B cell (primary cell): ENCODE results near the gene FEZ2. TPM values are rescaled to one million over a fixed set of nuclear protein-coding genes. Genes with fewer than 3 reads are reported as not detected.

Source experiments
- ATAC-seq: fragments of 200-7000 bp; cut with Tn5 transposase; one replicate; pipeline ENCODE4 v1.10.0; 2021; ENCODE audit warnings: low read depth, mild to moderate bottlenecking, moderate number of reproducible peaks, moderate library complexity
- CTCF ChIA-PET: fragments of 350-600 bp; sonication (Branson Sonifier 250); formaldehyde crosslinking; loops from one replicate; lab custom pipeline; 2021; ENCODE audit warnings: antibody characterized with exemption, inconsistent platforms; lab: Charles Lee
- POLR2A ChIA-PET: fragments of 350-600 bp; sonication (Branson Sonifier 250); formaldehyde crosslinking; loops from one replicate; lab custom pipeline; 2021; ENCODE audit warnings: antibody characterized with exemption; lab: Charles Lee
- DNase-seq: peaks from one replicate; pipeline ENCODE4 v3.0.0; 2013
- H2AFZ ChIP-seq: 2 replicates; pipeline ENCODE4 v1.6.1; 2012; ENCODE audit warnings: mild to moderate bottlenecking, low read depth, low read length; ENCODE audit not compliant: insufficient read depth, poor library complexity, severe bottlenecking
- H3K27ac ChIP-seq, 2 donors: 1 replicate in 1 of 2; 2 replicates in 1 of 2; pipeline ENCODE4 v1.5.1; 2012 to 2013; ENCODE audit warnings: low read length in 2 of 2, mild to moderate bottlenecking in 2 of 2, moderate library complexity in 1 of 2
- H3K27me3 ChIP-seq, 4 experiments: fragments of 200-600 bp in 1 of 4; sonication (generic) in 1 of 4; replicated peaks in 1 of 4; 1 replicate in 2 of 4; 2 replicates in 2 of 4; pipeline versions ENCODE4 v1.6.1 to v1.7.0; 2013 to 2016; ENCODE audit warnings: low read length in 3 of 4, mild to moderate bottlenecking in 2 of 4, mixed read lengths in 1 of 4, moderate library complexity in 1 of 4; ENCODE audit not compliant: insufficient read depth in 4 of 4, control insufficient read depth in 3 of 4; ENCODE audit errors: control extremely low read depth in 1 of 4
- H3K36me3 ChIP-seq, 2 experiments: replicated peaks in 1 of 2; 1 replicate in 1 of 2; 2 replicates in 1 of 2; pipeline versions ENCODE4 v1.6.1 to v1.7.1; 2013; ENCODE audit warnings: low read length in 1 of 2; ENCODE audit not compliant: insufficient read depth in 2 of 2, control insufficient read depth in 1 of 2; ENCODE audit errors: control extremely low read depth in 1 of 2, extremely low read depth in 1 of 2
- H3K4me1 ChIP-seq, 2 donors: fragments of 200-600 bp in 1 of 2; sonication (generic) in 1 of 2; 1 replicate in 1 of 2; 2 replicates in 1 of 2; pipeline versions ENCODE4 v1.5.1 to v1.6.1; 2013 to 2017; ENCODE audit warnings: low read length in 2 of 2; ENCODE audit not compliant: control insufficient read depth in 2 of 2, insufficient read depth in 2 of 2
- H3K4me2 ChIP-seq: replicated peaks from 2 replicates; pipeline ENCODE3; 2012; ENCODE audit warnings: mild to moderate bottlenecking, low read depth, low read length; ENCODE audit not compliant: poor library complexity, severe bottlenecking
- H3K4me3 ChIP-seq, 5 experiments: fragments of 200-600 bp in 1 of 5; sonication (generic) in 1 of 5; 1 replicate in 3 of 5; 2 replicates in 2 of 5; pipeline versions ENCODE4 v1.5.1 to v1.7.0; 2011 to 2016; ENCODE audit warnings: low read length in 4 of 5, mild to moderate bottlenecking in 4 of 5, low read depth in 2 of 5, control low read depth in 1 of 5, moderate library complexity in 1 of 5; ENCODE audit not compliant: insufficient read depth in 1 of 5; ENCODE audit errors: control extremely low read depth in 1 of 5, extremely low read depth in 1 of 5
- H3K79me2 ChIP-seq: fragments of 200-600 bp; sonication (generic); one replicate; pipeline ENCODE4 v1.6.0; 2016; ENCODE audit warnings: low read length; ENCODE audit not compliant: control insufficient read depth, insufficient read depth
- H3K9ac ChIP-seq: fragments of 200-600 bp; sonication (generic); 2 replicates; pipeline ENCODE4 v1.6.1; 2017; ENCODE audit warnings: mild to moderate bottlenecking, low read length, moderate library complexity
- H3K9me3 ChIP-seq, 3 donors: one replicate each; pipeline versions ENCODE4 v1.6.1 to v1.7.1; 2013; ENCODE audit warnings: low read length in 2 of 3; ENCODE audit not compliant: control insufficient read depth in 2 of 3, insufficient read depth in 1 of 3; ENCODE audit errors: control extremely low read depth in 1 of 3
- H4K20me1 ChIP-seq: 2 replicates; pipeline ENCODE4 v1.6.0; 2012; ENCODE audit warnings: mild to moderate bottlenecking, low read length; ENCODE audit not compliant: insufficient read depth, control insufficient read depth, poor library complexity, severe bottlenecking
- H3K27ac Mint-ChIP-seq: one replicate; pipeline ENCODE4 v1.8.0; 2021; ENCODE audit warnings: mixed read lengths
- H3K27me3 Mint-ChIP-seq: one replicate; pipeline ENCODE4 v1.8.0; 2021; ENCODE audit warnings: mixed read lengths
- H3K4me1 Mint-ChIP-seq: one replicate; pipeline ENCODE4 v1.8.0; 2021; ENCODE audit warnings: mixed read lengths
- H3K4me3 Mint-ChIP-seq: one replicate; pipeline ENCODE4 v1.8.0; 2021; ENCODE audit warnings: mixed read lengths
- H3K9me3 Mint-ChIP-seq: one replicate; pipeline ENCODE4 v1.8.0; 2022; ENCODE audit warnings: mixed read lengths; ENCODE audit not compliant: insufficient read depth
- CTCF ChIP-seq: fragments of 200-600 bp; IDR thresholded peaks from one replicate; pipeline ENCODE4 v1.8.0; 2022; ENCODE audit warnings: antibody characterized with exemption, mild to moderate bottlenecking
- EZH2 ChIP-seq: IDR thresholded peaks from 2 replicates; pipeline ENCODE4 v1.6.1; 2012; ENCODE audit warnings: borderline replicate concordance, low read depth, mild to moderate bottlenecking, moderate library complexity, low read length; ENCODE audit not compliant: insufficient read depth, poor library complexity, severe bottlenecking
- WGBS: methylation state at CpG from one replicate; pipeline ENCODE4 v1.1.5; 2013; ENCODE audit warnings: missing lambda C conversion rate; ENCODE audit not compliant: insufficient coverage; 5-methylcytosine and 5-hydroxymethylcytosine counted together
- intact Hi-C: fragments of 100-400 bp; cut with micrococcal nuclease; formaldehyde crosslinking; loops from one replicate; pipeline ENCODE4 v1.10.0; 2022
- polyA plus RNA-seq: library from polyadenylated mRNA; depleted of rRNA; stranded (reverse); fragments of >200 nt; gene quantifications from 2 replicates; pipeline ENCODE4 v1.2.3, GENCODE V29; 2012
- total RNA-seq, 2 donors: library from RNA; stranded (reverse); fragments of 120-200 nt in 1 of 2; gene quantifications; 1 replicate in 1 of 2; 2 replicates in 1 of 2; pipeline versions ENCODE4 v1.2.3 to v1.2.4, GENCODE V29; 2013 to 2022

The FEZ2 gene
- total and polyA plus RNA-seq, 2 donors (not counting 1 experiment from before 2014, with no cell fraction given): 6.2 to 32.7 TPM

- Mint-ChIP-seq H3K9me3 (no peaks in the 10 kb centered on the region), H3K27me3 (no peaks in the 10 kb centered on the region), H3K4me3 (no peak overlapping the region), H3K27ac (no peak overlapping the region), H3K4me1 (peaks cover 13% of the 10 kb centered on the region)
- Histone ChIP-seq H3K79me2 (no peaks in the 10 kb centered on the region), H4K20me1 (no peaks in the 10 kb centered on the region), H3K4me1 (peaks cover 12 to 13% of the 10 kb centered on the region in 2 donors), H3K4me3 (no peak overlapping the region), H3K9me3 (no peaks in the 10 kb centered on the region), H3K36me3 (peaks cover 3 to 4% of the 10 kb centered on the region in 2 experiments), H3K4me2 (no peak overlapping the region), H3K27me3 (no peaks in the 10 kb centered on the region), H3K27ac (no peak overlapping the region), H3K9ac (no peak overlapping the region), H2AFZ (no peak overlapping the region)
- intact Hi-C loops: no loop called here
- no peak for ATAC-seq
- ChIA-PET CTCF (no interaction called here), POLR2A (no interaction called here)
- no peak for DNase-seq
- WGBS: 100% methylated on average over 3 of the region's 4 CpGs
- TF ChIP-seq EZH2 (no peak), CTCF (no peak)
These were observed 69.7 kb downstream of the FEZ2 start for GRCh38 chr2:36528274-36528673.

DNA sequence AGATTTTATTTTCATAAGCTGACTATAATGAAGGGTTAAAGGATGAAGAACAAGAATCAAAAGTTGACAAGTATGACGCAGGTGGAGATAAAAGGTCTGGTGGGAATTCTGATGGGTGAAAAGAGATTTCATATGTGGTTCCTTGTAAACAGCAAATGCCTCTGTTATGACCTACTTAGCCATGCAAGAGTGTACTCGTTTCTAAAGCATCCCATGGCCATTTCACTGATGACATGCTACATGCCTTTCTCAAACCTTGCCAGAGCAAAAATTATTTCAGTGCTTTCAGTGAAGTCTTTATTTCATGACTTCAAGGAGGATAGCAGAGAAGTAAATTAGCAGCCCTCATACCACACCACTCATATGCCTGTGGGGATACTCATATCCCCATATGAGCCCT is 71.7 kb downstream of the FEZ2 start:
- H3K27ac ChIP-seq: no peak overlapping the region
- intact Hi-C loops: no loop called here
- H2AFZ ChIP-seq: no peak overlapping the region
- no peak overlapping the region for H3K4me3 ChIP-seq
- Mint-ChIP-seq H3K27ac (no peak overlapping the region), H3K9me3 (no peaks in the 10 kb centered on the region), H3K4me1 (peaks cover 13% of the 10 kb centered on the region), H3K27me3 (no peaks in the 10 kb centered on the region), H3K4me3 (no peak overlapping the region)
- TF ChIP-seq CTCF: no peak
- ChIA-PET CTCF (no interaction called here), POLR2A (no interaction called here)
- H3K9me3 ChIP-seq: no peaks in the 10 kb centered on the region
- no peak overlapping the region for H3K4me2 ChIP-seq
- H4K20me1 ChIP-seq: no peaks in the 10 kb centered on the region
- ATAC-seq: no peak
- no peak for DNase-seq
- peaks cover 3 to 9% of the 10 kb centered on the region in 2 experiments for H3K36me3 ChIP-seq
- H3K79me2 ChIP-seq: no peaks in the 10 kb centered on the region
- H3K4me1 ChIP-seq: peaks cover 12 to 13% of the 10 kb centered on the region in 2 donors
- WGBS: 100% methylated on average over 1 of the region's 2 CpGs
- H3K27me3 ChIP-seq: no peaks in the 10 kb centered on the region
- no peak overlapping the region for H3K9ac ChIP-seq
